ENCODE data around the gene THSD7B.

The THSD7B gene

GRCh38 chr2:137367361-137367760, 602.0 kb downstream of the THSD7B start:
- H3K36me3 ChIP-seq (ENCODE audit: insufficient read depth, low read length), result no peaks in the 10 kb centered on the region
- no peaks in the 10 kb centered on the region for H3K9me3 ChIP-seq (ENCODE audit: low read length)
- H4K20me1 ChIP-seq (ENCODE audit: insufficient read depth, low read length), result no peaks in the 10 kb centered on the region
- H3K4me2 ChIP-seq (ENCODE audit: low read length), result no peak overlapping the region
- no peaks in the 10 kb centered on the region for H3K27me3 ChIP-seq (ENCODE audit: insufficient read depth, low read length)
- no peaks in the 10 kb centered on the region for H3K79me2 ChIP-seq (ENCODE audit: insufficient read depth, low read length)
- TF ChIP-seq EZH2 (IDR thresholded peaks at IDR 0.05; ENCODE audit: borderline replicate concordance, low read length), result no peak
- no peak for TF ChIP-seq CTCF (IDR thresholded peaks at IDR 0.05; ENCODE audit: low read length)
- H2AFZ ChIP-seq (ENCODE audit: low read length), result no peak overlapping the region
- H3K27ac ChIP-seq (ENCODE audit: low read depth, low read length, poor library complexity, severe bottlenecking), result no peak overlapping the region
- H3K4me1 ChIP-seq (ENCODE audit: insufficient read depth, low read length, severe bottlenecking), result no peaks in the 10 kb centered on the region
- H3K4me3 ChIP-seq (ENCODE audit: low read depth, low read length, poor library complexity, severe bottlenecking), result no peak overlapping the region
- H3K9ac ChIP-seq (ENCODE audit: low read length), result no peak overlapping the region
- no peaks in the 10 kb centered on the region for H3F3A ChIP-seq (ENCODE audit: insufficient read depth, low read length)
- no peaks in the 10 kb centered on the region for H3K9me2 ChIP-seq (ENCODE audit: low read depth, low read length)

- Histone ChIP-seq H3F3A (ENCODE audit: insufficient read depth, low read length) (no peaks in the 10 kb centered on the region), H3K4me2 (ENCODE audit: low read length) (no peak overlapping the region), H3K27me3 (ENCODE audit: insufficient read depth, low read length) (no peaks in the 10 kb centered on the region), H3K36me3 (ENCODE audit: insufficient read depth, low read length) (no peaks in the 10 kb centered on the region), H4K20me1 (ENCODE audit: insufficient read depth, low read length) (no peaks in the 10 kb centered on the region), H3K9ac (ENCODE audit: low read length) (no peak overlapping the region), H2AFZ (ENCODE audit: low read length) (no peak overlapping the region), H3K9me2 (ENCODE audit: low read depth, low read length) (no peaks in the 10 kb centered on the region), H3K79me2 (ENCODE audit: insufficient read depth, low read length) (no peaks in the 10 kb centered on the region), H3K4me3 (ENCODE audit: low read depth, low read length, poor library complexity, severe bottlenecking) (no peak overlapping the region), H3K9me3 (ENCODE audit: low read length) (no peaks in the 10 kb centered on the region), H3K27ac (ENCODE audit: low read depth, low read length, poor library complexity, severe bottlenecking) (no peak overlapping the region), H3K4me1 (ENCODE audit: insufficient read depth, low read length, severe bottlenecking) (no peaks in the 10 kb centered on the region)
- TF ChIP-seq CTCF (IDR thresholded peaks at IDR 0.05; ENCODE audit: low read length) (no peak), EZH2 (IDR thresholded peaks at IDR 0.05; ENCODE audit: borderline replicate concordance, low read length) (no peak)
These were observed 603.8 kb downstream of the THSD7B start for GRCh38 chr2:137369106-137369505.

- no peak overlapping the region for H3K4me2 ChIP-seq (ENCODE audit: low read length)
- TF ChIP-seq EZH2 (IDR thresholded peaks at IDR 0.05; ENCODE audit: borderline replicate concordance, low read length) (no peak), CTCF (IDR thresholded peaks at IDR 0.05; ENCODE audit: low read length) (no peak)
- no peak overlapping the region for H3K4me3 ChIP-seq (ENCODE audit: low read depth, low read length, poor library complexity, severe bottlenecking)
- no peak overlapping the region for H2AFZ ChIP-seq (ENCODE audit: low read length)
- no peaks in the 10 kb centered on the region for H4K20me1 ChIP-seq (ENCODE audit: insufficient read depth, low read length)
- no peaks in the 10 kb centered on the region for H3K27me3 ChIP-seq (ENCODE audit: insufficient read depth, low read length)
- H3K79me2 ChIP-seq (ENCODE audit: insufficient read depth, low read length), result no peaks in the 10 kb centered on the region
- H3K4me1 ChIP-seq (ENCODE audit: insufficient read depth, low read length, severe bottlenecking), result no peaks in the 10 kb centered on the region
- no peaks in the 10 kb centered on the region for H3K9me2 ChIP-seq (ENCODE audit: low read depth, low read length)
- H3K9me3 ChIP-seq (ENCODE audit: low read length), result peaks cover 3% of the 10 kb centered on the region; the same call in 1 of the 2 replicates
- H3K27ac ChIP-seq (ENCODE audit: low read depth, low read length, poor library complexity, severe bottlenecking), result no peak overlapping the region
- no peak overlapping the region for H3K9ac ChIP-seq (ENCODE audit: low read length)
- H3F3A ChIP-seq (ENCODE audit: insufficient read depth, low read length), result no peaks in the 10 kb centered on the region
- H3K36me3 ChIP-seq (ENCODE audit: insufficient read depth, low read length), result no peaks in the 10 kb centered on the region
These were observed 613.8 kb downstream of the THSD7B start for GRCh38 chr2:137379186-137379585.
